ENCODE results near the gene SMIM20.
"Not testable (repeated sequence)": the region's sequence is repeated elsewhere in the genome, so short reads cannot be mapped to it uniquely, and the experiment has no call there.

Gene SMIM20

DNA sequence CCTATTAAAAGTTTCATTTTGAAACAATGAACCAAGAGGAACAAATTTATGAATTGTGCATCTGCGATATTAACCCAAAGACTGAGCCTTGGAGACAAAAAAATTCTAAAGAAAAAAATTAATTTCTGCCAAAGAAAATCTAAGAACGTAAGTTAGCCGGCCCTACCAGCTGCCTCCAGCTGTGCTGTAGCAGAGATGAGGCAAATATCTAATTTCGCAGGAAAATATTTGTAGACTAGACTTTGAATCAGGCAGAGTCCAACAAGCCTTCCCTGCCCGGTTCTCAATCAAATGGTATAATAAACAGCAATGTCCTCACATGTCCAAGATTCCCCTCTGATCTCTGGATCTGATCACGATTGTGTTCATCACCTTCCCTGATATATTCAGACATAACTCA is 21.2 kb upstream of the SMIM20 start:
- no peak for DNase-seq

DNA sequence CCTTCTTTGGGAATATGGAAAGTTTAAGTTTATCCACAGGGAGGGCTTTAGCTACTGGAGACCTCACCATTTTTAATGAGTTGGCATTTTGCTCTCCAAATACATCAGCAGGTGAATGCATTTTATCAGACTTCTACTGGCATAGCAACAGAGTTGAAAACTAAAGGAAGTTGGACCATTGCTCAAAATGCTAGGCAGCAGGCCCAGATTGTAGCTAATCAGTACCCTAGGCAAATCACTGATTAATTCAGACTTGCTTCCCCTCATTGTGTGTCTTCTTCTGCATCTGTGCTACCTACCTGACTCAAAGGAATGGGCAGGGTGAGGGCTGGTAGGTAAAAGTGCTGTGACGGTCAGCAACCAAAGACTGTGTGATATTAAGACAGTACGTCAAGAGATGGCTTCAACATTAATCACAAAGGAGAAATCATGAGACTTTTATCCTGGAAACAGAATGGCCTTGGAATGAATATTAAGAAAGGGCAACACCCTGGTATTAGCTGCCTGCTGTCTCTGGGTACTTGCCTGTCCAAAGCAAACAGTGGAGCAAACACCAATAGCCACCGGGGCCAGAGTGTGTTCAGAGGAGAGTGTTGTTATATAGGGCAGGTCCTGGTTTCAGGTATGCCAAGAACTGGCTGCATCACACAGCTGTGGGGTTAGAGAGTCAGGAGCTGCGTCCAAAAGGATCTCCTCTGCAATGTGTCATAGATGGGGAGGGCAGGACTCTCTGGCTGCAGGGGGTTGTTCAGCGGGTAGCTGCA is 17.1 kb upstream of the SMIM20 start:
- DNase-seq: no peak

DNA sequence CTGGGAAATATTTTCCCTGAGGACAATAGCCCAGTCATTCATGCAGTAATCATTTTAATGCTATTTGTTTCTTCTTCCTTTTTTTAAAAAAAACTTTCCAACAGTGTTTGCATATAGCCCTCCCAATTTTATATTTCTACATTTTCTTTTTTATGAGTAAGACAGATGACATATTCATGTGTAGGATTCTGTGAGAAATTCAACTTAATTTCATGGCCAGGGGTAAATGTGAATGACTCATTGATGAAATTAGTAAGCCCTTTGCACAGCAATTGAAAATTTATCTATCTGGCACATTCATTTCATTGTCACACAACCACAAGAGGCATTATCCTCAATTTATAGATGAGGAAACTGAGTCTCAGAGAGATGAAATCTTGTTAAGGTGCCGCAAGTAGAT is 13.7 kb upstream of the SMIM20 start:
- DNase-seq: no peak

DNA sequence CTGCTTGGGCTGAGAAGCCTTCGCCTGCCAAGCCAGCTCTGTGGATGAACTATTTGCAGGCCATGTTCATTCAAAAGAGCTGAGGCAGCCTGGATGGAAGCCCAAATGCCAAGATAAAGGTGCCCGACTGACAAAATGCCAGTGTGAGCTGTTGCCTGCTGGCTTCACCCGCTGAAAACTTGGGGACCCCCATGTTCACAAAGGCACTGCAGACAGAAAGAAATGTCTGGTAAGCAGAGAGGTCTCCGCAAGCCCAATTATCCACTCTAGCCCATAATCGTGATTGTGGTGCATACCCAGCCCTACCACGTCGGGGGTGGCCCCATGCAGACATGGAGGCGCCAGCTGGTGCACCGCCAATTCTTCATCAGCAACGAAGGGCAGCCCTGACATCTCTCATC is 13.0 kb upstream of the SMIM20 start:
- DNase-seq: no peak

DNA sequence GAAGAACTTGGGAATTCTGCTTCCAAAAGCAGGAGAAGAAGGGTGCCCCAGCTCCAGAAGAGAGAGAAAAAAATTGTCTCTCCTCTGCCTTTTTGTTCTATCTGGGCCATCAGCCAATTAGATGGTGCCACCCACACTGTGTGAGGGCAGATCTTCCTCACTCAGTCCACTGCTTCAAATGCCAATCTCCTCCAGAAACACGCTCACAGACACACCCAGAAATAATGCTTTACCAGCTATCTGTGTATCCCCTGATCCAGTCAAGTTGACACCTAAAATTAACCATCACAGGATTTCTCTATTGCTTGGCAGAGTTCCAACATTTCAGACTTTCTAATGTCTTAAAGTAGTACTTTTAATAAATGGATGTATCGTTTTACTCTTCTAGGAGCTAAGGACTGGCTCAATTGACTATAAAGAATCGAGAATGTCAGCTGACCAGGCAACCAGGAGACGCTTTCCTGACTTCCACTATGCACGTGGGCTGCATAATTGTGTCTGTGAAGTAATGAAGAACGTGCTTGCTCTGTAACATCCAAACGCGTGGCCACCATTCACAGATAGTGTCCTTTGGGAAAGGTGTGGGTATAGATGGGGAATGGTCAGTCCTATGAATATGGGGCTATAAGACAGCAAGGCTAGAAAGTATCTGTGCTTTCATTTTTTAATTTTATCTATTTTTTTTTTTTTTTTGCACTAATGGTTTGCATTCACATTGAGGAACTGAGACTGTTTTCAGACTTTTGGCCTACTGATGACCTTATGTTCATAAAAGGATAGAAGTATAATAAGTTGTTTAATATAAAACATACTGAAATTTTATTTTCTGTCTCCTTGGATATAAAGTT is 9.9 kb upstream of the SMIM20 start:
- no peak for DNase-seq

DNA sequence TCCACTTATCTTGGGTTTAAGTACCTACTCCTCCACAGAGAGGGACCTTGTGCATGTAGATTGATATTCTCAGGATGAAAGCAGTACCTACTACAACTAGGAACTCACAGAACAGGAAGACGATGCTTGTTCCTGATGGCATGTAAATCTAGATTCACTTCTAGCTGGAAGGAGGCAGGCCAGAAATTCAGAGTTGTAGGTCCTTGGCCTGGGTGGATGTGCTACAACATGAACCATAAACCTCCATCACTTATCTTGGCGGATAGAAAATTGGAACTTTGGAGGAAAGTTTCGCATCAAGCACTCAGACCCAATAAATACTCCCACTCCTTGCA is 9.3 kb upstream of the SMIM20 start:
- no peak for DNase-seq

DNA sequence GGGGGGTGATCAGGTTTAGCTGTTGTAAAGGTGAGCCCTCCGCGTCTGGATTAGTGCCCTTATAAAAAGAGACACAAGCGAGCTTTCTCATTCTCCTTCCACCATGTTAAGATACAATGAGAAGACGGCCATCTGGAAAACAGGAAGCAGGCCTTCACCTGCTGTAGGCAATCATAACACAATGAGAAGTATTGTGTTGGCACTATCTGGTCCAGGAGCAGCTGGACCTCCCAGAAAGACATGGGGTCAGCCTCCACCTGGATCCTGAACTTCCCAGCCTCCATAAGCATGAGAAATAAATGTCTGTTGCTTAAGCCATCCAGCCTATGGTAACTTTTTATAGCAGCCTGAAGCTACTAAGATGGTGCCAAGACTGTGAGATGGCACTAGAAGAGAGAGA is 8.6 kb upstream of the SMIM20 start:
- DNase-seq: no peak

DNA sequence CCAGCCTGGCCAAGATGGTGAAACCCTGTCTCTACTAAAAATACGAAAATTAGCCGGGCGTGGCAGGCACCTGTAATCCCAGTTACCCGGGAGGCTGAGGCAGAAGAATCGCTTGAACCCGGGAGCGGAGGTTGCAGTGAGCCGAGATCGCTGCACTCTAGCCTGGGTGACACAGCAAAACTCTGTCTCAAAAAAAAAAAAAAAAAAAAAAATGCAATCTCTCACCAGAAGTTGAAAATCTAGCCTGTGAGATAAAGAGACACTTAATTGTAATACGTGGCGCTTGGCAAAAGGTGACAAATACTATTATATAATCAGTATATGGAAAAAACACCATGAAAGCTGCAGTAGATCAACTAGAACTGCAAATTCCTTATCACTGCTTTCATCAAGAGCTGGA is 7.9 kb upstream of the SMIM20 start:
- DNase-seq: not testable (repeated sequence)

DNA sequence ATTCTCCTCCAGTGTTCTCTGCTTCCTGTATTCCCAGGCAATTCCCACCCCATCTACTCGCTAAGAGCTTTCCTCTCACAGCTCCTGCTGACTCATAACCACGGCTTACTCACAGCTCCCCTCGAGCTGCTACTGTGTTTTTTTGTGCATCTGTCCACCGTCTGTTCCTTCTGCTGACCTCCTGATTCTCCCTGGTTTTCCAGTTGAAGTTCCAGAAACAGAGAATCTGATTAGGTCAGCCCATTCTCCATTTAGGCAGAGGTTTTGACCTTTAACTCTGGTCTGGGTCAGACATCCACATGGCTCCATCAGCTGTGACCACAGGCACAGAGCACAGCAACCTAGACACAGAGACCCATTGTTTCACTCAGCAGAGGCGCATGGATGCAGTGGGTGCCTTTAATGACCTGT is 5.5 kb upstream of the SMIM20 start:
- DNase-seq: no peak

DNA sequence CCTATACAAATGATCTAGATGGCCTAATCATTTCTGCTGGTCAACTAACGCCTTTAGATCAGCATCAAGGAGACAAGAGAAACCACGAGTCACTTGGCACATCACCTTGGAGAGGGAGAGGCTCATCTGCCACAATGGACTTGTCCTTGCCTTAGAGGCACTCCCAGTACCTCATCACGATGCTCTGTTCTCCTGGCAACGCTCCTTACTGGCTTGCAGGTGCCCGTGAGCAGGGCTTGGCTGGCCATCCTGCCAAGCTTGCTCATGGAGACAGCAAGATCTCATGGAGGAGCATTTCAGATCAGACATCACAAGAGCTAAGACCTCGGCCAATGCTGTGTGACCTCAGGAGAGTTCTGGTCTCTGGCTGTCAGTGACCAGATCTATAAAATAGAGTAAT is 2.7 kb upstream of the SMIM20 start:
- DNase-seq: no peak

DNA sequence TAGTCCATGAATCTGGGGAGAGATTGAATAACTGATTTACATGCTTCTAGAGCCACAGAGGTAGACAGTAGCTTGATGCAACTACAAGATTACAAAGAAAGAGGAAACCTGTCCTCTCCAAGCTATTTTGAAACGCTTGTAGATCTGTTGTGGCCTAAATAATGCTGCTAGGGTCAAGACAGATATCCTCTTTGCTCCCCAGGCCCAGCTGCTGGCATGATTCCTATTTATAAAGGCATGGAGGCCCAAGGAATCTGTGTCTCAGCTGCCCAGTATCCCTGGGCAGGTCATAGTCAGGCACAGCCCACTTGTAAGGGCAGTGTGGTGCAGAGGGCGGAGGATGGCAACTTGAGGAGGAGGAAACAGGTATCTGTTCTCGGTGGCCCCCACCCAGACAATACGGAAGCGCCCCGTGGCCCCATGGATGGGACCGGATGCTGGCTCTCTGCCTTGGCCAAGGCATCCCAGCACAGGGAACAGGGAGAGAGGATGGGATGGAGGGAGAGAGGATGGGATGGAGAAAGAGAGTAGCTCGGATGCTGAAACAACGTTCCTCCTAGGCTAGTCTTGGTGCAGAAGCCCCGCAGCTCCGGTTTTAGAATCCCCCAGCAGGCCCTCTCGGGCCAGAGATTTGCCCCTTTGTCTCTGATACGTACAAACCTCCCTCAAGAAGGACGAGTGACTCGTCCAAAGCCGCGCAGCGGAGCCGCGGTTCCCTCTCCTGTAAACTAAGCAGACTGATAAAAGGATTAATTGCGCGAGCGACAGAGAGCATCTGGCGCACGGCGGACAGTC is 767 bp upstream of the SMIM20 start:
- no peak for DNase-seq

DNA sequence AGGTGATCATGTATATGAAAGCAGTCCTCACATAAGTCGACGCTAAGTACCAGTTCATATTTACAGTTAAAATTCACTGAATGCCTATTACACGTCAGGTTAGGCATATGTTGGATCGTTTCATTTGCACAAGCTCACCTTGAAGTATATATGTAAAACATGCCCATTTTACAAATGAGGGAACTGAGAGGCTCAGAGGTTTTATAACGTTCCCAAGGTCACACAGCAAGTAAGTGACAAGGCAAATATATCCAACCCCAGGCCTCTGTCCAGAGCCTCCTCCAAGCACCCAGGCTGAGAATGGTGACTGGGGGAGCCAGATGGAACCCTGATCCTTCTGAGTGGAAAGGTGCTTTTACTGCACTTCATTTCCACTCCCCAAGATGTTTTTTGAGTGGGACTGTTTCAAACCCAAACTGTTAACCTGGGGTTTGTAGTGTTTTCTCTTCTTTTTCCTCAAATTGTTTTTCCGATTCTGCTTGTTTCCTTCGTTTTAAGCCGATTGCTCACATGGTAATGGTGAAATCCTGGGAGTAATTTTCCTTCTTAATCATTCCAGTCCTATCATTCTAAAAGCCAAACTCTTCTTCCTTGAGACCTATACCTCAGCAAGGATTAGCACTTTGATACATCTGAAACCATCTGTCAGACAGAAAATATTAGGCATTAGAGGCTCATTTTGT is 791 bp downstream of the SMIM20 start:
- no peak for DNase-seq

DNA sequence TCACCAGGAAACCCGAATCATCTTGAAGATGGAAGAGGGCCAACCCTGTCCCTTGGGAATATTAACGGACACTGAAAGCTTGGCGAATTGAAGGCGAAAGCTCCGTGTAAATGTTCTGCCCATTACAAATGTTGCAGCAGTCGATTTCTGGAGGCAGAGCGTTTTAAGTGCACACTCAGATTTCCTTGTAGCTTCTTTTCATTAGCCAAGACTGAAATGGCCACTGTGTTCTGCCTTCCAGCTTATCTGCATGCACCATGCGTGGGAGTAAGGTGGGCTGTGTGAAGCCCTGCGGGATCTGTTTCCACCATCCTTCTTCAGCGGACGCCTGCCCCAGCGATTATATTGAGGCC is 1.3 kb downstream of the SMIM20 start:
- DNase-seq: no peak

DNA sequence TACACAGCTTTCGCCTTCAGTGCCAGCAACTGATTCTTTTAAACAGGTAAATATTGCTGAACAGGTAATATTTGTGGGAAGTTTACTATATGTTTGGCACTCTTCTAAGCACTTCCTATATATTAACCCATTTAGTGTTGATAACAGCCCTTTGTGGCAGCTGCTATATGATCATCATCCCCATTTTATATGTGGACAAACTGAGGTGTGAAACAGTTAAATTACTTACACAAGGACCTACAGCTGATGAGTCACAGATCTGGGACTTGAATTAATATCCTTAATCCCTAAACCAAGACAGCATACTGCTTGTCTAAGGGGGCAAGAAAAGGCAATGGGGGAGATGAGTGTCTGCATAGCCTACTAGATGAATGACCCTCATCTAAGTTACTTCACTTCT is 2.9 kb downstream of the SMIM20 start:
- DNase-seq: no peak

DNA sequence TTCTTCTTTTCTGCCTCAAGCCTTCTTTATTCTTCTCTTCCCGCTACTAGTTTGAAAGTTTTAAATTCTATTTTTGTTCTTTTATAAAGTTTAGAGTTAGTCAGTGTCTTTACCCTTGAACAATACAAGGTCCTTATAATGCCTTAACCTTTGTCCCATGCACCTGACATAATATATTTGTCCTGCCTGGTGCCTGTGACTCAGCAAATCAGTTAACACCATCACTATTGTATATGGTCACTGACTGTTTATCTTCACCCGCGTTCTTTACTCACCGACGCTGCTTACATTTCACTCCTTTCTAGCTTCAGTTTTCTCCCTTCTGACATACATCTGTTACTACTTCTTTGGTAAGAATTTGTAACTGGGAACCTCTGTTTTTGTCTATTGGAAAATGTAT is 5.7 kb downstream of the SMIM20 start:
- no peak for DNase-seq

DNA sequence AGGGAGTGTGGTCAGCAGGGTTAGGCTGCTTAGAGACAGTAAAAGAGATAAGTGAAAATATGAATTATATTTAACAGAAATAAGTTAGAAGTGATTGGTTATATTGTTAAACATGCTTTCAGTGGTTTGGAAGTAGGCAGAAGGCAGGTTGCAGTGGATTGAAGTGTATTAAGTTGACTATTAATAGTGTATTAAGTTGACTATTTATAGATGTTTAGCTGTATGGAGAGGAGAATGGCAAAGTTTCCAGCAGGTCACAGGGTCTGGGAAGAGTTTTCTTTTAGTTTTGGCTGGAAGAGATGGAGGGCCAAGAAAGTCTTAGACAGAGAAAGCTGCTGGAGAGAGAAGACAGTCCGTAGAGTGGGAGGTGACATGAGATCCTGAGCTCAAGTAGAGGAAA is 7.9 kb downstream of the SMIM20 start:
- DNase-seq: no peak

DNA sequence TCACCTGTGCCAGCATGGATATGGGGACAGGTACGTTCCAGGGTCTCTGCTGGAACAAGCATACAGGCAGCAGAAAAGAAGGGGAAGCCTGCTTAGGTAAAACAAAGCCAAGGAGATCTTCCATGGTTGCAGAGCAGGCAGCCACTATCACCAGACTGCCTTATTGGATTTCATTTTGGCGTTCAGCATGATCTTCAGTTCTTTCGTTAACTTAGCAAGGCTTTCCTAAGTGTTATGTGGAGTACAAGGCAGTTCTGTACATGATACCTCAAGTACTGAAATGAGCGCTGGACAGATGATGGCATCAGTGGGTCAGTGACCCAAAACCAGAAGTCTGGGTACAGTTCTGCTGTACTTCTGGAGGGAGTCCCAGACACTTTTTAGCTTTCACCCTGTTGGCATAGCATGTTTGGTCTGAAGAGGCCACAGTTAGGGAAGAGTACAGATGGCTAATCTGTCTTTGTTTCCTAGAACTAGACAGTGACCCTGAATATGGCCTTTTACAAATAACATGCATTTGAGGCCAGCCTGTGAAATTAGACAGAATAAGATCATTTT is 8.9 kb downstream of the SMIM20 start:
- DNase-seq: no peak

DNA sequence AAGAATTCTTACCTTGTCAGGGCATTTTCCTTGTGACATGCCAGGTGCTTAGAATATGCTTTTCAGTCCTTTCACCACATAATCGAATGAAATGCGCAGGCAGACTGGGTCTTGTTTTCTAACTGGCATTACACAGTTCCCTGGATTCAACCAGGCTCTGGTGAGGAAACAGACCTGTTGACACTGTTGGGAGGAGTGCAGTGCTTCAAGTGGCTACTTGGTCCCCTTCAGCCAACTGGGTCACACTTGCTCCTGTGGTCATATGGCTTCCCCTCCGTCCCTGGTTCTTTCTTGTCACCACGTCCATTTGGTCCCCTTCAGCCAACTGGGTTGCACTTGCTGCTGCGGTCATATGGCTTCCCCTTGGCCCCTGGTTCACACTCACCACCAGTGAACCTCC is 9.7 kb downstream of the SMIM20 start:
- DNase-seq: no peak

DNA sequence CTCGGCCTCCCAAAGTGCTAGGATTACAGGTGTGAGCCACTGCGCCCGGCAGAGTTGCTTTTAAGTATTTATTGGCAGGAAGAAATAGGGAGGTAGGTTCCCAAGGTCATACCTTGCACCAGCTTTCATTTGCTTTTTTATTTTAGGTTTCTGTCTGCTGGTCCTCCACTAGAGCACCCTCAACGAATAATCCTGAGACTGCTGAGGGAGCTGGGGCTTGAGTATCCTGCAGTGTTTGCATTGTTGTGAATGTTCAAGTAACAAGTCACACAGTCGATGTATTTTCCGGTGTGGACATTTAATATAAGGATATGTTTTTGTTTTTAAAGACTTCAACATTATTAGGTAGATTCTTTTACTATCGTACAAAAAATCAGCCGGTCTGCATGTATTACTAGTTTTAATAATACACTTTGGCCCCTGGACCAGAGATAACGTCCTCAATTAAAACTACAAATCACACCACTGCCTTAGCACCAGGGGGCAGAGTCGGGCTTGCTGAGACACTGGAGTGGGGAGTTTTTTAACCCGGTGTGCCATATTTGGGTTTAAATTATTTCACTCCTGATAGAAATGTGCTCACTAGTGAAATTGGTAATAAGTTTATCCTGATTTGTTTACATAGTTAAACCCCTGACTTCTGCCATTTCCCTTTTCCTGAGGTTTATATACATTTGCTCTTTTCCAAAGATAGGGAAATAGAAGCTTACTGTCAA is 11.6 kb downstream of the SMIM20 start:
- DNase-seq: no peak

DNA sequence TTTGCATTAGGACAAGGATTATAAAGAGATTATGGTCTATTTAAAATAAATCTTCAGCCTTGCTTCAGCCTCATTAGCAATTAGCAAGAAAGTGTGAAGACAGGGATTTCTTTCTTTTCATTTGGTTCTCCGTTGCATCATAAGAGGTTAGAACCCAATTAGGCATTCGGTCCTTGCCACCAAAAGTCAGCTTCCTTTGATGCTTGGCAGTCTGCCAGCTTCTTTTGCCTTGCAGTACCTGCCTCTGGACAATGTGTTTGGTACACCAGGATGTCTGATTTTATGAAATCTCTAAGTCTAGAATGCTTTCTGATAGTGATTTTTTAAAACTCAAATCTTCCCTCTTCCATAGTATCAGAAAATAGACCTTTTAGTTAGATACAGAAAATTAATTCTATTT is 12.4 kb downstream of the SMIM20 start:
- no peak for DNase-seq

DNA sequence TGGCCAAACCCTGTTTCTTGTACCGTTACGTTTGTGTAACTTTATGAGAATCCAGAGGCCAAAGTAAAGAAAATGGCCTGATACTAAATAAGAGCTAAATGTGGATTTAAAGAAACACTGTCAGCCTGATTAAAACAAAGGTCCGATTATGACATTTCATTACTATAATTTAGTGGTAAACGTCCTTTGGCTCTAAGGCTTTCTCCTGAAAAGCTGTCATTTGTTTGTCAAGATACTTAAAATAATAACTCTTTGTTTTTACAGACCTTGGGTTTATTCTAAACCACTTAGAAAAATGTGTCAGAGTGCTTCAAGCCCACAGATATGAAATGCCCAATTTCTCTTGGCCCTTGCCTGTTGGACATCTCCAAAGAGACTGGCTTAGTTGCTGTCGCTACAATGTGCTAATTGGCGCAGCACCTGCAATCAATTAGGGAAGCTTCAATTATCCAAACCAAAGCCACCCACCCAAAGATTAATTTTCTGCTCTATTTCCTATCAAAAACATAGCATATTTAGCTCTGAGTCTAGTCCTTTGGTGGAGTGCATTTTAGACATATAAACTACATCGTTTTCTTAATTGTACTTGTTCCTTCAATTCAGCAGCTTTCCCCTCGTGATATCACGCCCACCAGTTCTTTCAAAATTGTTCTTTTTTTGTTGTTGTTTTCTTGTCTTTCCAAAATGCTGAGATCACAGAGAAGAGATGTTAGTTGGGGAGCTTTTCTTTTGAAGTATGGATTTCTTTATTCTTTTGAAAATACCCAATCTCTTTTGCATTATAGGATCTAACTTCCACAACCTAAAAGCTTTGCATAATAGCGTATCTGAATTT is 13.6 kb downstream of the SMIM20 start:
- DNase-seq: no peak
